GM21825 (cell line): ENCODE results near the gene CDH10.

Experiments
- ATAC-seq: cut with Tn5 transposase; IDR thresholded peaks from one replicate; pipeline ENCODE4 v1.9.1; 2021; ENCODE audit warnings: mild to moderate bottlenecking, moderate library complexity; ENCODE audit not compliant: unreplicated experiment

CDH10 gene

DNA sequence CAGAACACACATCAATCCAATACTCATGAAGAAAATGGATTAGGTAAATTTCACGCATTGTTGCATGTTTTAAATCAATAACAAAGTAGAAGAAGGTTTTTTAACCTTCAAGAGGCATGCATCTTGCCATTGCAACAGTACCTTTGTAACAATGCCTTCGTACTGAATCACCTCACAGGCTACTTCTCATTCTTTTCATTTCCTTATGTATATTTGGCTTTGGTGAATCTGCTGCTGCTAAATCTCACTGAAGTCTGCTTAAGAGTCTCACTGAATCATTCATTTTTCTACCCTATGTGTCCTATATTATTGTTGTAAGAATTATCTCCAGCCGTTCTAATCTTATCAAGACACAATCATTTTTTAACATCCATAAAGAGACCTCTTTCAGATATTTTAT is 152.5 kb downstream of the CDH10 start:
- no peak for ATAC-seq

DNA sequence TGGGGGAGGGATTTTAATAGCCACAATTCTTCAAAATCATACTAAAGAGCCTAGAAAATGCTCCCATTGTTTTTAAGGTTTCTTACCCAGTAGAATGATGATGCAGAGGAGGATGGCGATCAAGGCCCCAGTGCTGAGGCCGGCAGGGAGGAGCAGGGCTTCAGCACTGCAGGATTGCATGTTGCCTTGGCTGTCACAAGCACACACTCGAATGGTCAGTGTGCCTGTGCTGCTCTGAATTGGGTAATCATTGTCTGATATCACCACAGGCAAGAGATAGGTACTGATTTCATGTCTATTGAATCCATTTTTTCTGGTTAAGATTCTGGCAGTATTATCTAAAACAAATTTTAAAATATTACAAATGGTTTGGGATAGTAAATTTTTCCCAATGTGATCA is 153.3 kb downstream of the CDH10 start:
- no peak for ATAC-seq

DNA sequence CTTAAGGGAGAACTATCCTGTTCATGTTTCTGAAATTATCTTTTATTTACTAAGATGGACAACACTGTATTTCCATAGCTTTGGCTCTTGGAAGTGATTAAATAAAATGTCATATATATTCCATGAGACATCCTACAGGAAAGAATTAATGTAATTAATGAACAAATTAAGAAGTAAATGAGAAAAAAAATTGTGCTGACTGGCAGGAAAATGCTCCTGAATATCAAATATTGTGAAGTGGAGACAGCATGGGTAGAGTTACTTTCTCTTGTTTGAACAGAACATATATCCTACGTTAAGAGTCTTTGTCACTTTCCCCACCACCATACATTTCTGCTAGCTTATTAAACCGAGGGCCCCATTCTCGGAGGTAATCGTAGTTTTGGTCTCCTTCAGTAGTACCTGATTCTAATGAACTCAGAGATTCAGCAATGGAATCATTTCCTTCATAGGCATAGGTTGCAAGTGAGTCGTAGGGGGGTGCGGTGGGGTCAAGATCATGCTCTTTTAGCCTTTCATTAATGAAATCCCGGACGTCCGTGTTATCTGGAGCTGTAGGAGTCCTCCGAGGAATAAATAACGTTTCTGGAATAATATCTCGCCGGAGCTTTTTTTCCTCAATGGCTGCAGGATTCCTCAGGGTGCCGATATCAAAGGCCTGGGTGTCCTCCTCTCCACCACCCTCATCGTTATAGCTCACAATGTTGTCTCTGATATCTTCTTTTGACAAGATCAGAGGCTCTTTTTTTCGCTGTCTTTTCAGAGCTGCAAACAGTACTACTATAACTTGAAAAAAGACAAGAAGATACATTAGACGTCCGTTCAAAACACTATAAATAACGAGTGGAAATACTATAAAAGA is 157.2 kb downstream of the CDH10 start:
- ATAC-seq = no peak

DNA sequence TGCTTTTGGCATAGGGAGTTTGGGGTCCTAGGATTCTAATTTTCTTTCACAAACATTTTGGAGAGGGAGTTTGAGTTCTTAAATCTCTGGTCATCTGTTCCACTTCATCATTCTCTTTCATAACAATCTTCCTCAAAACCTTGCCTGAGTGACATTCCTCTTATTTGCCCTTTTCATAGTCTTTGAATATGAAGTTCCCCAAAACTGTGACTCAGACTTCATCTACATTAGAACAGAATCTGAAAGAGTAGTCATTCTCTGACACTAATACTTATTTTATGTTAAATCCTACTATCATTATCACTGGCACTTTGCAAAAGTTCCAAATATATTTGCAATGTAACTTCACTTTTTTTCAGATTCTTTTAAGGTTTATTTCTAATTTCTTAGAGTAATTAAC is 163.8 kb downstream of the CDH10 start:
- ATAC-seq = no peak

DNA sequence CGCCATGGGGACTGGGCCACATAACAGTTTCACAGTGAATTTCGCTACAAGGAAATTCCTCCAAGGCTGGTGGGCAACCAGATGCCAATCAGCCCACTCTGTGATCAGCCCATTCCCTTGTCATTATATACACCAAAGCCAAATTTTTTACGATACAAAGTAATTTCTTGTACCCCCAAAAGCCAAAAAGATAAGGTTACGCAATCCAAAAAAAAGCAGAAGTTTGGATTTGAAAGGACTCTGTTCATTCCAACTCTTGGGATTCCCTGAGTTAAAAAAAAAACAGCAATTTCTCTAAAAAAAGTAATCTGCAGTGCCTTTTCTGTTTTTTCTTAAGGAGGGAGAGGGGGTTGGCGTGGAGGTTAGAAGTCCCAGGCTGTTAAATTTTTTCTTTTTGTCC is 166.8 kb downstream of the CDH10 start:
- ATAC-seq = no peak

- no peak for ATAC-seq
Observed at GRCh38 chr5:24475101-24475500, 169.7 kb downstream of the CDH10 start.

GRCh38 chr5:24474685-24475084 is 170.1 kb downstream of the CDH10 start:
- ATAC-seq = no peak

GRCh38 chr5:24472518-24472917 is 172.3 kb downstream of the CDH10 start:
- ATAC-seq = no peak

DNA sequence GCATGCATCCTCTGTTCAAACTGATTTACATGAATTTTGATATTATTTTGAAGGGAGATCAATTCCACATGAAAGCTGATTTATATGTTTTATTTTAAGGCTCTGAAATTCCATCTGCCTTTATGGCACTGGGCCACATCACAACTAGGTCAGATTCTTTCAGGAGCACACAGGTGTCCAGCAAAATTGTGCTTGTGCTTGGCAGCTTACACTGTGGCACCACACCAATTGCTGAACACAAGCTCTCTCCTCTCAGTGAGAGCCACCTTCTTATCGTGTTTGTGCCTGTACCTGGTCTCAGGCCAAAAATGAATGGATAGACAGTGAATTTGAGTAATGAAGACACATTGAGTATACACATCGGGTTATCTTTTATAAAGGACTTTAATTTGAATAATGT is 200.4 kb downstream of the CDH10 start:
- ATAC-seq = no peak

DNA sequence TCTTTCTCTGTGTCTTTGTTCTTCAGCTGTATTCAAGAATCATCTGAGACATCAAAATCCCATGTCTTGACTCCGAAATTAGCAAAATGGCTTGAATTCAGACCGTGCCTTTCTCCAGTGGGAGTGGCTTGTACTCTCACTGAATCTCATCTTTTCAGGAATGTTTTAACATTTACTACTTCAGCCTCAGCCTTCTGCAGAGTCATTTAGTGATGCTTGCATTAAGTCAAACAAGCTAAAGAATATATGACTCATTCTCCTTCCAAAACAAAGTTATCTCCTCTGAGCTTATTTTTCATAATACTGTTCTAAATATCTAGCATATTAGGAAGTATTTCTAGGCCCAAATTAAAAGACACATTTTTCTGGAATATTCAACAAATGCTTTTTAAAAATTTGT is 205.3 kb downstream of the CDH10 start:
- ATAC-seq = no peak
